Hepatocyte (in vitro differentiated cells): ENCODE results near the gene ADORA2A. TPM values are rescaled to one million over a fixed set of nuclear protein-coding genes. Genes with fewer than 3 reads are reported as not detected.

Experiments used
- DNase-seq: peaks from one replicate; pipeline ENCODE4 v3.0.0-alpha.2; 2016; ENCODE audit warnings: low spot score
- H2AFZ ChIP-seq: fragments of 200-600 bp; sonication (generic); 2 replicates; pipeline ENCODE4 v1.6.0; 2016; ENCODE audit warnings: antibody characterized with exemption, mild to moderate bottlenecking
- H3K27ac ChIP-seq: fragments of 200-600 bp; sonication (generic); 2 replicates; pipeline ENCODE4 v1.5.1; 2016; ENCODE audit warnings: mild to moderate bottlenecking
- H3K27me3 ChIP-seq: fragments of 200-600 bp; sonication (generic); 2 replicates; pipeline ENCODE4 v1.6.1; 2016
- H3K36me3 ChIP-seq: fragments of 200-600 bp; sonication (generic); replicated peaks from 2 replicates; pipeline ENCODE4 v1.5.1; 2016; ENCODE audit warnings: low read depth; ENCODE audit not compliant: insufficient read depth
- H3K4me1 ChIP-seq: fragments of 200-600 bp; sonication (generic); 2 replicates; pipeline ENCODE4 v1.5.1; 2016; ENCODE audit warnings: mild to moderate bottlenecking, moderate library complexity; ENCODE audit not compliant: insufficient read depth
- H3K4me2 ChIP-seq: fragments of 200-600 bp; sonication (generic); 2 replicates; pipeline ENCODE4 v1.6.0; 2016
- H3K4me3 ChIP-seq: fragments of 200-600 bp; sonication (generic); 2 replicates; pipeline ENCODE4 v1.5.1; 2016; ENCODE audit warnings: mild to moderate bottlenecking
- H3K79me2 ChIP-seq: fragments of 200-600 bp; sonication (generic); 2 replicates; pipeline ENCODE4 v1.6.0; 2017; ENCODE audit warnings: mild to moderate bottlenecking
- H3K9me2 ChIP-seq: fragments of 200-600 bp; sonication (generic); replicated peaks from 2 replicates; pipeline ENCODE4 v1.6.0; 2017; ENCODE audit warnings: mild to moderate bottlenecking; ENCODE audit not compliant: insufficient read depth
- H3K9me3 ChIP-seq: fragments of 200-600 bp; sonication (generic); 2 replicates; pipeline ENCODE4 v1.5.1; 2016; ENCODE audit warnings: low read depth, mild to moderate bottlenecking
- H4K20me1 ChIP-seq: fragments of 200-600 bp; sonication (generic); 2 replicates; pipeline ENCODE4 v1.6.0; 2016; ENCODE audit warnings: mild to moderate bottlenecking; ENCODE audit not compliant: insufficient read depth, poor library complexity, severe bottlenecking
- CTCF ChIP-seq: fragments of 200-600 bp; sonication (generic); IDR thresholded peaks from 2 replicates; pipeline ENCODE4 v1.5.1; 2016; ENCODE audit warnings: antibody characterized with exemption, mild to moderate bottlenecking; ENCODE audit not compliant: poor library complexity
- EZH2 ChIP-seq: fragments of 200-600 bp; sonication (generic); IDR thresholded peaks from 2 replicates; pipeline ENCODE4 v1.6.1; 2016; ENCODE audit warnings: antibody characterized with exemption, mild to moderate bottlenecking, borderline replicate concordance
- EZH2phosphoT487 ChIP-seq: fragments of 200-600 bp; sonication (generic); IDR thresholded peaks from one replicate; pipeline ENCODE4 v1.6.1; 2018; ENCODE audit warnings: antibody characterized with exemption, mild to moderate bottlenecking, low read depth, moderate library complexity; ENCODE audit not compliant: unreplicated experiment, severe bottlenecking
- WGBS: methylation state at CpG from one replicate; pipeline ENCODE4 v1.1.6; 2016; ENCODE audit warnings: low lambda C conversion rate; ENCODE audit errors: missing lambda C conversion rate; 5-methylcytosine and 5-hydroxymethylcytosine counted together
- polyA plus RNA-seq: library from polyadenylated mRNA; unstranded; fragments of >200 nt; fragmentation: Nextera tagmentation; extraction: Ambion mirVana; gene quantifications from 2 replicates; pipeline ENCODE4 v1.2.1, GENCODE V29; 2016
- total RNA-seq: library from RNA; depleted of rRNA; stranded (reverse); fragments of >200 nt; gene quantifications from 2 replicates; pipeline ENCODE4 v1.2.3, GENCODE V29; 2014

ADORA2A gene
- total and polyA plus RNA-seq, 2 experiments from 2014 or later: 1.2 to 3.3 TPM

- H3K36me3 ChIP-seq: no peaks in the 10 kb centered on the region
- H3K27me3 ChIP-seq: no peaks in the 10 kb centered on the region
- H3K4me1 ChIP-seq: no peaks in the 10 kb centered on the region
- no peak overlapping the region for H3K4me2 ChIP-seq
- no peak for DNase-seq
- H2AFZ ChIP-seq: no peak overlapping the region
- no peaks in the 10 kb centered on the region for H4K20me1 ChIP-seq
- H3K9me3 ChIP-seq: no peaks in the 10 kb centered on the region
- WGBS: 76% methylated on average over 1 of the region's 1 CpG
- no peaks in the 10 kb centered on the region for H3K9me2 ChIP-seq
- no peak overlapping the region for H3K4me3 ChIP-seq
- no peak overlapping the region for H3K27ac ChIP-seq
- TF ChIP-seq EZH2phosphoT487 (no peak), CTCF (no peak), EZH2 (no peak)
- no peaks in the 10 kb centered on the region for H3K79me2 ChIP-seq
Observed at GRCh38 chr22:24380905-24381230, 46.5 kb upstream of the ADORA2A start.

- no peaks in the 10 kb centered on the region for H3K4me1 ChIP-seq
- no peaks in the 10 kb centered on the region for H3K36me3 ChIP-seq
- H3K4me3 ChIP-seq: no peak overlapping the region
- H3K9me3 ChIP-seq: no peaks in the 10 kb centered on the region
- no peaks in the 10 kb centered on the region for H3K79me2 ChIP-seq
- TF ChIP-seq EZH2: no peak
- no peak for TF ChIP-seq EZH2phosphoT487
- no peak for TF ChIP-seq CTCF
- no peak overlapping the region for H3K4me2 ChIP-seq
- no peak for DNase-seq
- 89% methylated on average over 2 of the region's 2 CpGs for WGBS
- H2AFZ ChIP-seq: no peak overlapping the region
- no peak overlapping the region for H3K27ac ChIP-seq
- no peaks in the 10 kb centered on the region for H3K9me2 ChIP-seq
- H4K20me1 ChIP-seq: no peaks in the 10 kb centered on the region
- no peaks in the 10 kb centered on the region for H3K27me3 ChIP-seq
Observed at GRCh38 chr22:24383061-24383460, 44.3 kb upstream of the ADORA2A start.

GRCh38 chr22:24384131-24384530 is 43.3 kb upstream of the ADORA2A start:
- Histone ChIP-seq H4K20me1 (no peaks in the 10 kb centered on the region), H3K9me3 (no peaks in the 10 kb centered on the region), H3K4me1 (no peaks in the 10 kb centered on the region), H3K36me3 (no peaks in the 10 kb centered on the region), H3K27me3 (no peaks in the 10 kb centered on the region), H3K79me2 (no peaks in the 10 kb centered on the region), H3K27ac (no peak overlapping the region), H3K4me2 (no peak overlapping the region), H3K9me2 (no peaks in the 10 kb centered on the region), H3K4me3 (no peak overlapping the region), H2AFZ (no peak overlapping the region)
- DNase-seq: no peak
- 96% methylated on average over 1 of the region's 1 CpG for WGBS
- TF ChIP-seq EZH2 (no peak), EZH2phosphoT487 (no peak), CTCF (no peak)

GRCh38 chr22:24386937-24387471 is 40.4 kb upstream of the ADORA2A start:
- Histone ChIP-seq H3K9me2 (no peaks in the 10 kb centered on the region), H3K36me3 (no peaks in the 10 kb centered on the region), H3K79me2 (no peaks in the 10 kb centered on the region), H3K4me1 (peaks cover 11% of the 10 kb centered on the region), H3K4me3 (no peak overlapping the region), H3K27ac (no peak overlapping the region), H2AFZ (no peak overlapping the region), H3K27me3 (no peaks in the 10 kb centered on the region), H3K9me3 (no peaks in the 10 kb centered on the region), H4K20me1 (no peaks in the 10 kb centered on the region), H3K4me2 (no peak overlapping the region)
- WGBS: 97% methylated on average over 2 of the region's 2 CpGs
- TF ChIP-seq CTCF (no peak), EZH2 (no peak), EZH2phosphoT487 (no peak)
- no peak for DNase-seq
